ENCODE results near the gene PCIF1. TPM values are rescaled to one million over a fixed set of nuclear protein-coding genes. Genes with fewer than 3 reads are reported as not detected.

PCIF1 gene
- total and polyA plus RNA-seq, 2 experiments from 2014 or later: 5.3 to 24.3 TPM

GRCh38 chr20:45944151-45944964 lies 9.9 kb downstream of the PCIF1 start:
- Histone ChIP-seq H3K27me3 (replicated peaks; ENCODE audit: insufficient read depth) (no peaks in the 10 kb centered on the region), H2AFZ (no peak overlapping the region), H3K4me3 (no peak overlapping the region), H3K4me1 (ENCODE audit: insufficient read depth) (peaks cover 13% of the 10 kb centered on the region; the same call in 1 of the 2 replicates), H3K9me2 (ENCODE audit: insufficient read depth) (no peaks in the 10 kb centered on the region), H3K4me2 (ENCODE audit: unreplicated experiment) (no peak overlapping the region), H3K36me3 (ENCODE audit: low read depth) (peaks cover 20% of the 10 kb centered on the region; the same call in 1 of the 2 replicates), H3K9ac (peak overlapping the region; percentile 42), H3K9me3 (ENCODE audit: low read depth) (no peaks in the 10 kb centered on the region), H4K20me1 (ENCODE audit: insufficient read depth) (no peaks in the 10 kb centered on the region), H3K79me2 (ENCODE audit: insufficient read depth) (no peaks in the 10 kb centered on the region), H3K27ac (peak overlapping the region; percentile 56), H3F3A (ENCODE audit: insufficient read depth) (peaks cover 27% of the 10 kb centered on the region; the same call in 1 of the 2 replicates)
- TF ChIP-seq EZH2phosphoT487 (IDR thresholded peaks at IDR 0.05; ENCODE audit: insufficient read depth, low read depth) (no peak), EZH2 (IDR thresholded peaks at IDR 0.05; ENCODE audit: insufficient read depth, poor library complexity, severe bottlenecking) (no peak)
- 74 to 75% methylated on average over 15 of the region's 15 CpGs for WGBS, 2 experiments (ENCODE audit: low coverage in 1 of 2, low lambda C conversion rate in 2 of 2, missing lambda C conversion rate in 2 of 2)
- DNase-seq: peak; percentile 85
- in situ Hi-C loops (cut with MboI): no loop called here

DNA sequence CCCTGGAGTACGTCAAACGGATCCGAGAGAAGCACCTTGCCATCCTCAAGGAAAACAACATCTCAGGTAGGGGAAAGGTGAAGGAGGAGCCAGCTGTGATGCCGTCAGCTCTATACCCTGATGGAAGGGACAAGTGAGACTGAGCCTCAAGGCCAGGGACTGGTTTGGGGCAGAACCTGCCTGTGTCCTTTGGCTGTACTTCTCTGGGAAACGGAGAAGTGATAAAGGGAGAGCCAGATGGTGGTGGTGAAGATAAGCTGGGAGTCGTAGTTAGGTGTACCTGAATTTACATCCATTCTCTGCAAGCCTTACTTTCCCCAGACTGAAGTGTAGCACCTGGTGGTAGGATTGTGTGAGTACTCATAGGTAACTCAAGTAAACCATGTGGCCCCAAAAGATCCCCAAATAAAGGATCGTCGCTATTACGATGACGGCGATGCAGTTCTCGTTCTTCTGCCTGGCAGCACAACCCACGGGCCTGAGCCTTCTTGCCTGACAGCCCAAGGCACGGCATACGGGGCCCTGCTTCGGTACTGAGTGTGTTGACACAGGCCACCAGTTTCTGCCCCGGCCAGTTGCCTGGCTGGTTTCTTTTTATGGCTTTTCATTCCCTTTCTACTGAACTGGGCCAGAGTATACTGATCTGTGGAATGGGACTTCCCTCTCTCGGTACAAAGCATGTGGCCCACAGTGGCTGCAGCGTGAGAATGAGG lies 10.6 kb downstream of the PCIF1 start:
- Histone ChIP-seq H3K9ac (peak overlapping the region; percentile 42; the same call in 1 of the 2 replicates), H3K27me3 (replicated peaks; ENCODE audit: insufficient read depth) (no peaks in the 10 kb centered on the region), H3F3A (ENCODE audit: insufficient read depth) (peaks cover 27% of the 10 kb centered on the region; the same call in 1 of the 2 replicates), H3K79me2 (ENCODE audit: insufficient read depth) (no peaks in the 10 kb centered on the region), H3K27ac (peak overlapping the region; percentile 56), H3K4me1 (ENCODE audit: insufficient read depth) (peaks cover 13% of the 10 kb centered on the region; the same call in 1 of the 2 replicates), H2AFZ (no peak overlapping the region), H3K9me2 (ENCODE audit: insufficient read depth) (no peaks in the 10 kb centered on the region), H4K20me1 (ENCODE audit: insufficient read depth) (no peaks in the 10 kb centered on the region), H3K9me3 (ENCODE audit: low read depth) (no peaks in the 10 kb centered on the region), H3K4me2 (ENCODE audit: unreplicated experiment) (no peak overlapping the region), H3K4me3 (no peak overlapping the region), H3K36me3 (ENCODE audit: low read depth) (peaks cover 20% of the 10 kb centered on the region; the same call in 1 of the 2 replicates)
- WGBS, 2 experiments (ENCODE audit: low coverage in 1 of 2, low lambda C conversion rate in 2 of 2, missing lambda C conversion rate in 2 of 2): 88 to 90% methylated on average over 19 of the region's 19 CpGs
- in situ Hi-C loops (cut with MboI): no loop called here
- no peak for TF ChIP-seq EZH2 (IDR thresholded peaks at IDR 0.05; ENCODE audit: insufficient read depth, poor library complexity, severe bottlenecking)
- no peak for TF ChIP-seq EZH2phosphoT487 (IDR thresholded peaks at IDR 0.05; ENCODE audit: insufficient read depth, low read depth)
- DNase-seq: no peak

DNA sequence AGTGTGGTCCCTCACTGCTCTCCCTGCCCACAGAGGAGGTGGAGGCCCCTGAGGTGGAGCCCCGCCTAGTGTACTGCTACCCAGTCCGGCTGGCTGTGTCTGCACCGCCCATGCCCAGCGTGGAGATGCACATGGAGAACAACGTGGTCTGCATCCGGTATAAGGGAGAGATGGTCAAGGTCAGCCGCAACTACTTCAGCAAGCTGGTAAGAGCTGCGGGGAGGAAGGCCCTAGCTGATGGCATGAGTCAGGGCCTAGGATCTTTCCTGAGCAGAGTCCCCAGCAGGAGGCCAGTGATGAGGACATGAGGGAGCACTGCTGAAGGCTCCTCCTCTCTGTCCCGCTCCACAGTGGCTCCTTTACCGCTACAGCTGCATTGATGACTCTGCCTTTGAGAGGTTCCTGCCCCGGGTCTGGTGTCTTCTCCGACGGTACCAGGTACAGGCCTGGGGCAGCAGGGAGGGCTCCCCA lies 11.2 kb downstream of the PCIF1 start:
- Histone ChIP-seq H3K36me3 (ENCODE audit: low read depth) (peaks cover 20% of the 10 kb centered on the region; the same call in 1 of the 2 replicates), H3K4me2 (ENCODE audit: unreplicated experiment) (no peak overlapping the region), H3K27ac (no peak overlapping the region), H3K27me3 (replicated peaks; ENCODE audit: insufficient read depth) (no peaks in the 10 kb centered on the region), H3K9me3 (ENCODE audit: low read depth) (no peaks in the 10 kb centered on the region), H3K4me3 (no peak overlapping the region), H3F3A (ENCODE audit: insufficient read depth) (peaks cover 27% of the 10 kb centered on the region; the same call in 1 of the 2 replicates), H3K9me2 (ENCODE audit: insufficient read depth) (no peaks in the 10 kb centered on the region), H3K4me1 (ENCODE audit: insufficient read depth) (peaks cover 13% of the 10 kb centered on the region; the same call in 1 of the 2 replicates), H2AFZ (no peak overlapping the region), H3K79me2 (ENCODE audit: insufficient read depth) (no peaks in the 10 kb centered on the region), H3K9ac (0 out of 2 replicates have a peak overlapping the region, but pooled peaks have one; percentile 60), H4K20me1 (ENCODE audit: insufficient read depth) (no peaks in the 10 kb centered on the region)
- no peak for TF ChIP-seq EZH2 (IDR thresholded peaks at IDR 0.05; ENCODE audit: insufficient read depth, poor library complexity, severe bottlenecking)
- no peak for TF ChIP-seq EZH2phosphoT487 (IDR thresholded peaks at IDR 0.05; ENCODE audit: insufficient read depth, low read depth)
- peak; percentile 51 for DNase-seq
- in situ Hi-C loops (cut with MboI): no loop called here
- 80 to 85% methylated on average over 12 to 13 of the region's 13 CpGs for WGBS, 2 experiments (ENCODE audit: low coverage in 1 of 2, low lambda C conversion rate in 2 of 2, missing lambda C conversion rate in 2 of 2)

All from GM23248 (cell line).